ENCODE measurements around the gene ZBTB7B. TPM values are rescaled to one million over a fixed set of nuclear protein-coding genes. Genes with fewer than 3 reads are reported as not detected.

The ZBTB7B gene
- total RNA-seq, 2 donors from 2014 or later, result 35.3 to 66.3 TPM

- H3K36me3 ChIP-seq, result no peaks in the 10 kb centered on the region
- H3K9me3 ChIP-seq, result no peaks in the 10 kb centered on the region
- ATAC-seq (ENCODE audit: insufficient number of reproducible peaks, low FRiP score, low read depth), result no peak
- no peaks in the 10 kb centered on the region for H3K27me3 ChIP-seq (replicated peaks; ENCODE audit: insufficient read depth)
- H3K4me1 ChIP-seq (ENCODE audit: control insufficient read depth in 1 of 2, low read depth in 2 of 2), result peaks cover 13 to 17% of the 10 kb centered on the region in 2 donors
- peak; percentile 72 for TF ChIP-seq CTCF (IDR thresholded peaks at IDR 0.05)
- no peak for DNase-seq (ENCODE audit: low spot score)
- peak overlapping the region; percentile 86 to 97 for H3K27ac ChIP-seq
- peak overlapping the region; percentile 99 for H3K4me3 ChIP-seq
Observed at GRCh38 chr1:154998818-154999570, 3.6 kb upstream of the ZBTB7B start.

DNA sequence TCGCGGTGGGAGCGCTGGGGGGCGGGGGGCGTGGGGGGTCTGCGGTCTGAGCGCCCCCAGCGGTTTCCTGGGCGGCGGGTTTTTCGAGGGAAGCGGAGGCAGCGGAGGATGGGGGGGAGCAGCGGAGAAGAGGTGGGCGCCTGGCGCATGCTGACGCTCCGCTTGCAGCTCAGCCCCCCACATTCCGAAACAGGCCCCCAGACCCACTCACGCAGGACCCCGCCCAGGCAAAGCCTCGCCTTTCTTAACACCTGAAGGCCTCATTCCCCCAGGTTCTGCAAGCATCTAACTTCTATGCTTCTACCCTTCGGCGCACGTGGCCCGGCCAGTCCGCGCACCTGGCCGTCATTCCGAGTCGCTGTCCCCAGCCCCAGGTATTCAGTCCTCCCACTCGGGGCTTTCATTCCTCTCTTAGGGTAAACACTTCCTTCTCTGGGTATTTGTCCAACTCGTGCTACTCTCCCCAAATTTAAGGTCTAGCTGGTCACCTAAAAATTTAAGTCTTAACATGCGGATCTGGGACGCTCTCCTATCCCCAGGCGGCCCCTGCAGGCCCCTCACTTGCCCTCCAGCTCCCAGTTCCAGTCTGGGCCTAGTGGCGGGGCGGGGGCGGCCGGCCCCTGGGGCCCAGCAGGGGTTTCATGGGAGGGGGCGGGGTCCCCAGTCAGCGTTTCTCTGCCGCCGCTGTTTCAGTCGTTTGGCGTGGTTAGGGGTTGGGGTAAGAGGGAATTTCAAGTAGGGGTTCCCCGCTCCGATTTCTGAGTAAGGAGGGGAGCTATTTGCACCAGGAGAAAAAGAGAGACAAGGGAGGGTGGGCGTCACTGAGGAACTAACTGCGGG is 2.8 kb upstream of the ZBTB7B start:
- H3K36me3 ChIP-seq, result no peaks in the 10 kb centered on the region
- H3K4me1 ChIP-seq (ENCODE audit: control insufficient read depth in 1 of 2, low read depth in 2 of 2), result peaks cover 20 to 25% of the 10 kb centered on the region in 2 donors
- DNase-seq (ENCODE audit: low spot score) (no peak), ATAC-seq (ENCODE audit: insufficient number of reproducible peaks, low FRiP score, low read depth) (no peak)
- TF ChIP-seq CTCF (IDR thresholded peaks at IDR 0.05), result no peak
- no peaks in the 10 kb centered on the region for H3K27me3 ChIP-seq (replicated peaks; ENCODE audit: insufficient read depth)
- peak overlapping the region; percentile 86 to 97 for H3K27ac ChIP-seq
- peak overlapping the region; percentile 99 for H3K4me3 ChIP-seq
- H3K9me3 ChIP-seq, result no peaks in the 10 kb centered on the region

DNA sequence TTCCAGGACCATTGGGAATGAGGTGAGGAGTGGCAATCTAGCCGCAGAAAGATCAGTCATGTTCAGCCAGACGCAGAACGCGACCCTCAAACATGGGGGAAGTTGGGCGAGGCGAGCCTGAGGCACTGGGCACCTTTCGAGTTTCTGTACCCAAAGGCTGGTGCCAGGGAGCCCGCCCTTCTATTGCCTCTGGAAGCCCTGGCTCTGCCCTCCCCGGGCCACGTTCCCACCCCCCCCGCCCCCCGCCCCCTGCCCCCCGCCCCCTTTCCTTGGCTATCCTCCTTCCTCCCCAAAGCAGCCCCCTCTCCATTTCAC is 2.2 kb upstream of the ZBTB7B start:
- H3K4me3 ChIP-seq, result peak overlapping the region; percentile 99
- DNase-seq (ENCODE audit: low spot score), result no peak

DNA sequence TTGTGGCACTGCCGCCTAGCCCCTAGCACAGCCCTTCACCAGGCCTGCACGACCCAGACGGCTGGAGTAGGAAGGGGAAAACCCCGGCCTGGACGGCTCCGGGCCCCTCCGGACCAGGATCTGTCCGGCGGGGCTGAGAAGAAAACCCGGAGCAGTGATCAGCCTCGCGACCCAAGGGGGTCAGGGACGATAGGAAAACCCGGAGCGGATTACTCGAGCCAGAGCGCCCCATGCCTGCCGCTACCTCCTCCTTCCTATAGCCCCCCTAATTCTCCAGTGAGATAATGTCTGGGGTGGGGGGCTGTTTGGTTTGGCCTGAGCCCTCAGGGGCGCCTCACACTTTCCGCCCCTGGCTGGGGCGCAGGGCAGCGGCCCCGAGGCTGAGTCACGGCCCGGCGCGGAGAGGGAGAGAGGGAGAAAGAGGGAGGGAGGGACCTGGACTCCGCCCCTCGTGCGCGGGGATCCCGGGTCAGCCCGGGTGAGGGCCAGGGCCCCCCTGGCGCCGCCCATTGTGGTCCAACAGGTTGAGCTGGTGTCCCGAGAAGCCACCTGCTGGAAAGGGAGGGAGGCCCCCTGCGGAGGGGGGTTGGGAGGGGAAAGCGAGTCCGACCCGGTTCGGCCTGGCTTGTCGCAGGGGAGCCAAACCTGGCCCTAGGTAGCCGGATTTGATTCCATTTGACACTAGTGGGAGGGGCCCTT is 1.7 kb upstream of the ZBTB7B start:
- Histone ChIP-seq H3K36me3 (no peaks in the 10 kb centered on the region), H3K4me1 (ENCODE audit: control insufficient read depth in 1 of 2, low read depth in 2 of 2) (peaks cover 31 to 36% of the 10 kb centered on the region in 2 donors), H3K9me3 (no peaks in the 10 kb centered on the region), H3K27ac (peak overlapping the region; percentile 96 to 97), H3K27me3 (replicated peaks; ENCODE audit: insufficient read depth) (no peaks in the 10 kb centered on the region), H3K4me3 (peak overlapping the region; percentile 99)
- no peak for TF ChIP-seq CTCF (IDR thresholded peaks at IDR 0.05)
- ATAC-seq (ENCODE audit: insufficient number of reproducible peaks, low FRiP score, low read depth) (peak; percentile 64), DNase-seq (ENCODE audit: low spot score) (peak; percentile 51)

More for the DNA sequence above, 2.2 kb upstream of the ZBTB7B start:
- peaks cover 26 to 31% of the 10 kb centered on the region in 2 donors for H3K4me1 ChIP-seq (ENCODE audit: control insufficient read depth in 1 of 2, low read depth in 2 of 2)
- no peaks in the 10 kb centered on the region for H3K36me3 ChIP-seq
- H3K27me3 ChIP-seq (replicated peaks; ENCODE audit: insufficient read depth), result no peaks in the 10 kb centered on the region
- TF ChIP-seq CTCF (IDR thresholded peaks at IDR 0.05), result no peak
- H3K9me3 ChIP-seq, result no peaks in the 10 kb centered on the region
- no peak for ATAC-seq (ENCODE audit: insufficient number of reproducible peaks, low FRiP score, low read depth)
- H3K27ac ChIP-seq, result peak overlapping the region; percentile 96 to 97

DNA sequence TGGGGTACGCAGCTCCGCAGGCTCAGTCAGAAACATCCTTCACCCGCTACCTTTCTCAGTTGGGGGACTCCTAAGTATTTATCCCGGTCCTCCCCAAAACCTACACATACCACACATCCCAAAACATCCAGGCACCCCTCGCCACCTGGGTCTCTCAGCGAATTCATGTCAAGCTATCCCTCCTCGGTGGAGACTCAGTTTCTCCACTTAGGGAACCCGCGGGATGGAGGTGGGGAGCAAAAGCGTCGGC is 1.3 kb upstream of the ZBTB7B start:
- no peaks in the 10 kb centered on the region for H3K36me3 ChIP-seq
- no peaks in the 10 kb centered on the region for H3K27me3 ChIP-seq (replicated peaks; ENCODE audit: insufficient read depth)
- DNase-seq (ENCODE audit: low spot score) (no peak), ATAC-seq (ENCODE audit: insufficient number of reproducible peaks, low FRiP score, low read depth) (no peak)
- no peak for TF ChIP-seq CTCF (IDR thresholded peaks at IDR 0.05)
- peak overlapping the region; percentile 96 to 97 for H3K27ac ChIP-seq
- H3K9me3 ChIP-seq, result no peaks in the 10 kb centered on the region
- H3K4me3 ChIP-seq, result peak overlapping the region; percentile 99
- peaks cover 35 to 41% of the 10 kb centered on the region in 2 donors for H3K4me1 ChIP-seq (ENCODE audit: control insufficient read depth in 1 of 2, low read depth in 2 of 2)
